HG03103 (cell line): ENCODE data around the gene NELFA.

Experiments
- ATAC-seq: cut with Tn5 transposase; IDR thresholded peaks from one replicate; pipeline ENCODE4 v1.9.1; 2021; ENCODE audit warnings: low read depth; ENCODE audit not compliant: unreplicated experiment

The NELFA gene

GRCh38 chr4:1945124-1945895 is 63.5 kb downstream of the NELFA start:
- no peak for ATAC-seq

GRCh38 chr4:1943928-1944327 is 64.8 kb downstream of the NELFA start:
- ATAC-seq = no peak

- no peak for ATAC-seq
Observed at GRCh38 chr4:1940566-1940965, 68.2 kb downstream of the NELFA start.

GRCh38 chr4:1939664-1940509 is 68.9 kb downstream of the NELFA start:
- ATAC-seq = no peak

GRCh38 chr4:1938027-1938426 is 70.7 kb downstream of the NELFA start:
- ATAC-seq = no peak

GRCh38 chr4:1937550-1937949 is 71.2 kb downstream of the NELFA start:
- no peak for ATAC-seq

- ATAC-seq = no peak
Observed at GRCh38 chr4:1933700-1934099, 75.1 kb downstream of the NELFA start.

GRCh38 chr4:1932736-1933135 is 76.0 kb downstream of the NELFA start:
- no peak for ATAC-seq
